HG03571 (cell line): ENCODE measurements around the gene CPZ.
"Not testable (repeated sequence)": the region's sequence is repeated elsewhere in the genome, so short reads cannot be mapped to it uniquely, and the experiment has no call there.

Experiments used
- ATAC-seq: cut with Tn5 transposase; IDR thresholded peaks from one replicate; pipeline ENCODE4 v1.9.1; 2021; ENCODE audit not compliant: unreplicated experiment

Gene CPZ

GRCh38 chr4:8634773-8635172, 42.2 kb downstream of the CPZ start:
- not testable (repeated sequence) for ATAC-seq

DNA sequence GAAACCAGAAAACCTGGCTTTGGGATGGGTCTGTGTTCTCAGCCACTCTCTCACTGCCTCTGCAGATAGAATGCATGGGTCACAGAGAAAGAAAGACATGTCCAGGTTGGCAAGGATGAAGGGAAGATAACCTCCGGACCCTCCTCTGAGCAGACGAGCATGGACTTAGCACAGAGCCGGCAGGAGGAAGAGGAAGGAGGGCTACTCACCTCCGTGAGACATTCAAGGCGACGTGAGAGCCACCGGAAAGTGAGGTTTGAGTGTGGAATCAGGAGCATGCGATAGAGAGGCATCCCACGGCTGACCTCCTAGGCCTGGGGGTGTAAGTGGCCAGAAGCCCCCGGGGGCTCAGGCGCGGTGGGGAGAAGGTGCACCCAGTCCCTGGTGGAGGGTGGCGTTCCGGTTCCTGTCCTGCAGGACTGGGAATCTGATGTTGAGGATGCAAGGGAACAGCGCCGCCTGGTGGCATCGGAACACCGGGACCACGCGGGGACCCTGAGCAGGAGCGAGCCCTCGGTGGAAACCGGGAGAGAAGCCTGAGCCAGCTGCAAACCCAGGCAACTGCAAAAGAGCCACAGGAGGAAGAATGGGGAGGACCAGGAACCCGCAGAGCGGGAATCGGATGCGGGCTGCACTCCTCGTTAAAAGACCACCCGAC, 43.5 kb downstream of the CPZ start:
- not testable (repeated sequence) for ATAC-seq

DNA sequence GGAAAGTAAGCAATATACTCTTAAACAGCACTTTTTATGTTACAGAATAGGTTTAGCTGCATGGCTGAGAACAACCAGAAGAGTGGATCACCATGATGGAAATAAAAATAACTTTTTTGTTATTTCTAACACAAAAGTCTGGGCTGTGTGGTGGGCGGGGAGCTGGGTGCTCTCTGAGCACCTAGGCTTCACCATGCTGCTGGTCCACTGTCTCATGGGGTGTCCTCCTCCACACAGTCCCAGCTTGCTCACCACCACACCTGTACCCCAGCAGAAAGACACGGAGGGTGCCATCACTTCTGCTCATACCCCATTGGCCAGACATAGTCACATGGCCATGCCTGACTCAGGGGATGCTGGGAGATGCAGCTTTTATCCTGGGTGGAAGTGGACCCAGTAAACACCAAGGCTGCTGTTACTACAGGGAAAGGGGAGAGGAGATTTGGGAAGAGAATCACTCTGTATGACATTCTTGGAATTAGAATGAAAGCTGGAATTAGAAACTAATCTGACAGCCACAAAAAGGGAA, 45.0 kb downstream of the CPZ start:
- no peak for ATAC-seq

DNA sequence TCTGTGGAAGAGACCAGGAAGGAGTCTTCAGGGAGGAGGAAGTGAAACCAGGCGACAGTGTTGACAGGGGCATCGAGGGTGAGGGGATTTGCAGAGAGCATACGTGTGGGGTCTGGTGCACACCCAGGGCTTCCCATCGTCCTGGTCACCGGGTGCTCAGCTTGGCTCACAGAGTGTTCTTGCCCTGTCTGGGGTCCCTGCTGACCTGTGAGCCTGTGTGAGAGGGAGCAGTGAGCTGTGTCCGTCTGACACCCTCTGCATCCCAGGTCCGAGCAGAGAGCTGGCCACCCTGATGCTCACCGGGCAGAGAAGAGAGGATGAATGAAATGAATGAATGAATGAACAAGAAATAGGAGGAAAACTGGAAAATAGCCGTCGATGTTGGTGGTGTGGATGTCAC, 46.5 kb downstream of the CPZ start:
- ATAC-seq = no peak

DNA sequence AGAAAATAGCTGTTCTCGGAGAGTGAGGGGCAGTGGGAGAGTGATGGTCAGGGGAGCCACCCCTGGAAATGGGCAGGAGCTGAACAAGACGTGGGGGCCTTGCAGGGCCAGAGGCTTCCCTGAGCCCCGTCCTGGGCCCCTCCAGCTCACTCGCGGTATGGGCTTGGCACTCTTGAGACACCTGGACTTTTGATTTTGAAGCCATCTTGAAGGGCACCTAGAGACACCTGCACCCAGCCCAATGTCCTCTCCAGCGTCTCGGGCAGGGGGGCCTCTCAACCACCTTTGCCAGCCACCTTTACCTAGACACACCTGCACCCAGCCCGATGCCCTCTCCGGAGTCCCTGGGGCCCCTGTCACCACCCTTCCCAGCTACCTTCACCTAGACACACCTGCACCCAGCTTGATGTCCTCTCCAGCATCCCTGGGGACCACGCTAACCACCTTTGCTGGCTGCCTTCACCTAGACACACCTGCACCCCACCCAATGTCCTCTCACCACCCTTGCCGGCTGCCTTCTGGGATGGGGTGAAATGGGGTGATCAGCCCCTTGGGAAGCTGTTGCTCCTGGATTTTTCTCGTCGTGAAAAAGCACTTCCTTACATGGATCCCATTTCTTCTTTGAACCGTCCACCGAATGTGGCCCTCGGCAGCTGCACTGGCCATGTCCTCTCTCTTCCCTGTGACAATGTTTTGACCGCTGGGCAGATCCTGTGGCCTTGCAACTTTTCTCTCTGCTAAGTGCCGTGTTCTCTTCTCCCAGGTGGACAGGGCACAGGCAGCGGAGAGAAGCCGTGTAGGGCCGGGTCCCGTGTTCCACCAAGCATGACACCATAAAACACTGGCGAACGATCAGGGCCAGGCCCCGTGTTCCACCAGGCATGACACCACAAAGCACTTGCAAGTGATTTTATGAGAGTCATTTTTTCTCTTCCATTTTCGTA, 47.5 kb downstream of the CPZ start:
- ATAC-seq = no peak

DNA sequence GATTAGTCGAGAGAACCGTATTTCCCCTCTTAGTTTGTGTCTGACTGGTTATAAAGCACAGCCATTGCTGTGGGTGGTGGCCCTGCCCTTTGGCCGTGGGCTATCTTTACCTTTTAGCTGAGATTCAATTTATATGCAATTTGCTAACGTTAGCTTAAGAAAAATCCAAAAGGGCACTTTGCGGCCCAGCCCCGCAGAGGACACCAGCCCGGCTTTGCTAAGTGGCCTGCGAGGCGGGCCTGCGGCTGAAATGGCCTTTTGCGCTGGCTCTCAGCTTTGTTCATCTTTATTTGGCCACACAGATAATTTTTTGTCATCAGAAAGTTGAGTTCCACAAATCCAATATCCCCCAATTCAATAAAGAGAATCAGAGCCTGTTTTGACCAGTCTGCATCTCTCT, 48.3 kb downstream of the CPZ start:
- no peak for ATAC-seq

DNA sequence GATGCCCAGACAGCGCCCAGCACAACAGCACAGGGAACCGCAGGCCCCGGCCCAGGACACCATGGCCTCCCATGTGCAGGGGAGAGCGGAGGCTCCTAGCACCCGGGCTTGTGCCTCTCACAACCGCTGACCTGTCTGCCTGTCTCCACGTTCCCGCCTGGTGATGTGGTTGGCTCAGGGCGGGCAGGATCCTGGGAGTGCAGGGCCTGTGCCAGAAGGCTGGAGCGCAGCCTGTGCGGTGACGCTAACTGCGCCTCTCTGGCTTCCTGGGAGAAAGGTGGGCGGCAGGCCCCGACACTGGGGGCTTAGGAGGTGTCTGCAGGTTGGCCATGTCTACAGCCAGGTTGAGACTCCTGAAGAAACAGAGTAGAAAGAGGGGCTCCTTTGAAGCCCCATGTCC, 48.7 kb downstream of the CPZ start:
- ATAC-seq = no peak

GRCh38 chr4:8641931-8642650, 49.5 kb downstream of the CPZ start:
- ATAC-seq = no peak

- ATAC-seq = no peak
Measured at GRCh38 chr4:8642651-8643321, 50.2 kb downstream of the CPZ start.

DNA sequence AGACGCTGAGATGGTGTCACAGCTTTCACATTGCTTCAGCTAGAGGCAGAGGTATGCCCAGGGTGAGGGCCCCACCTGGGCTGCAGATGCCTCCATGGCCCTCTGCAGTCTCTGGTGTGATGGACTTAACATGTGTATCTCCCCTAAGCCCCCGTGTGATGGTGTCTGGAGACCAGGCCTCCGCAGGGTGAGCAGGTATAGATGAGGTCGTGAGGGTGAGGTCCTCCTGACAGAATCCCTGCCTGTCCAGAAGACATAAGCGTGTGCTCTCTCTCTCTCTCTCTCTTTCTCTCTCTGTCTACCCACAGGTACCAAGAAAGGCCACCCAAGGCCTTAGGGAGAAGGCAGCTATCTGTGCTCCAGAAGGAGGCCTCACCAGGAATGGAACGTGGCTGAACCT, 50.9 kb downstream of the CPZ start:
- ATAC-seq = no peak

GRCh38 chr4:8643986-8644385, 51.4 kb downstream of the CPZ start:
- no peak for ATAC-seq

GRCh38 chr4:8644461-8644891, 51.9 kb downstream of the CPZ start:
- no peak for ATAC-seq

- no peak for ATAC-seq
Measured at GRCh38 chr4:8644966-8645752, 52.6 kb downstream of the CPZ start.

DNA sequence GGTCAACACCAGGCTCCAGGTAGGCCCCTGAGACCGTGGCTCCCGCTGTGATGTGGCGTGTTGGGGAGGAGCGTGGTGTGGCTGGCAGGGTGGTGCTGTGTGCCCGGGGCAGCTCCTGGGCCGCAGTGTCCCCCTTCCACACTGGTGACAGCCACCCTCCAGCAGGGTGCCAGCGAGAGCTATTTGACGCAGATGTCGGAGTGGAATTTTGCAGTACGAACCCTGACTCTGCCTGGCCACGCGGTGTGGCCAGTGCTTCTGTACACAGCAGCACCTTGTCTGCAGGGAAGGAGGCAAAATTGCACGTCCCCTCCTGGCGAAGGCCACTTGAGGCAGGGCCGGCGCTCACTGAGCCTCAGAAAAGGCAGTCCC, 53.2 kb downstream of the CPZ start:
- ATAC-seq = no peak

GRCh38 chr4:8646296-8647093, 53.9 kb downstream of the CPZ start:
- ATAC-seq = no peak

GRCh38 chr4:8647094-8647570, 54.6 kb downstream of the CPZ start:
- ATAC-seq = no peak

DNA sequence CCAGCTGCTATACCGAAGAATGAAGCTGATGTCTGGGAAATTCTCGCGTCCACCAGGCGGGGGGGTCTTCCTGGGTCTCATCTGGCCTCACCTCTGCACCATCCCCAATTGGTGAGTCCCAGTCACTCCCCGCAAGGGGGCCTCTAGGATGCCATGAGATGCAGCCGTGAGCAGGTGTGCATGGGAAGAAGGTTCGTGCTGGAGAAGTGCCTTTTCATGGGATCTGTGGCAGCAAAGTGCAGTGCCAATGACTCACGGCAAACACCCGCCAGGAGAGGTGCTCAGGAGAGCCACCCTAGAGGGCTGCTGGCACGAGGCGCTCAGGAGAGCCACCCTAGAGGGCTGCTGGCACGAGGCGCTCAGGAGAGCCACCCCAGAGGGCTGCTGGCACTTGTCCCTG, 55.1 kb downstream of the CPZ start:
- ATAC-seq = no peak

DNA sequence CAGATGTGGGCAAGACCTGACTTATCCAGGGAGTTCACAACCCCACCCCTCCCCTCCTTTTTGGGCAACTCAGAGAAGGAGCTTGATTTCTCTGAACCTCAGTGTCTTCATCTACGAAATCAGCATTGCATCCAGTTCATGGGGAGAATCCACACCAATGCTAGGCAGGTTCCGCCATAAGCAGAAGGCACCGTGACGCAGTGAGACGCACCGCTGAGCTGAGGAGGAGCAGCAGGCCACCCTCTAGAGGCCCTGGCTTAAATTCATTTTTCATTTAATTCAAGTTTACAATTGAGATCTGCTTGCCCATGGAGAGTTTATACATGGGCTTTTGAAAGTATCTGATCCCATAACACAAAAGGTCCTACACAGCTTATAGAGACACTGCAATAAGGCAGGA, 55.7 kb downstream of the CPZ start:
- no peak for ATAC-seq
